Prostate gland (tissue), 2 donors: ENCODE data around the gene PSD4. TPM values are rescaled to one million over a fixed set of nuclear protein-coding genes. Genes with fewer than 3 reads are reported as not detected.

ENCODE experiments used
- DNase-seq: peaks from one replicate; pipeline ENCODE4 v3.0.0-alpha.2; 2019; ENCODE audit warnings: low spot score
- H3K27ac ChIP-seq, 2 donors: fragments of 200-600 bp; sonication (generic); 2 replicates each; pipeline ENCODE4 v1.5.1; 2017 to 2019
- H3K27me3 ChIP-seq: fragments of 200-600 bp; sonication (generic); replicated peaks from 2 replicates; pipeline ENCODE4 v1.5.1; 2019; ENCODE audit not compliant: insufficient read depth
- H3K36me3 ChIP-seq, 2 donors: fragments of 200-600 bp; sonication (generic); 1 replicate in 1 of 2; 2 replicates in 1 of 2; pipeline versions ENCODE4 v1.5.1 to v1.8.1; 2017 to 2019
- H3K4me1 ChIP-seq: fragments of 200-600 bp; sonication (generic); replicated peaks from 2 replicates; pipeline ENCODE4 v1.5.1; 2019
- H3K4me3 ChIP-seq, 2 donors: fragments of 200-600 bp; sonication (generic); 2 replicates each; pipeline ENCODE4 v1.5.1; 2017 to 2019
- H3K9me3 ChIP-seq: fragments of 200-600 bp; sonication (generic); 2 replicates; pipeline ENCODE4 v1.5.1; 2017
- POLR2A ChIP-seq: fragments of 450-650 bp; IDR thresholded peaks from one replicate; pipeline ENCODE4 v1.6.1; 2016; ENCODE audit warnings: antibody characterized with exemption, mild to moderate bottlenecking
- POLR2AphosphoS5 ChIP-seq: sonication (generic); formaldehyde crosslinking; IDR thresholded peaks from one replicate; pipeline ENCODE4 v1.6.1; 2017; ENCODE audit warnings: antibody characterized with exemption
- WGBS: methylation state at CpG from one replicate; pipeline ENCODE4 v1.1.5; 2018; 5-methylcytosine and 5-hydroxymethylcytosine counted together
- intact Hi-C: fragments of 100-400 bp; cut with DNase I; formaldehyde crosslinking; loops from one replicate; pipeline ENCODE4 v1.14.2; 2022
- total RNA-seq, 2 donors: library from RNA; depleted of rRNA; stranded (reverse); fragments of >200 nt; gene quantifications; one replicate each; pipeline ENCODE4 v1.1.0, GENCODE V29; 2016
- TF ChIP-seq, protein P1 (sequence below), 4 experiments: fragments of 200-600 bp in 2 of 4; fragments of 450-650 bp in 2 of 4; sonication (generic) in 2 of 4; IDR thresholded peaks; 1 replicate in 3 of 4; 2 replicates in 1 of 4; pipeline ENCODE4 v1.5.1; 2016 to 2019; ENCODE audit warnings: antibody characterized with exemption in 4 of 4, mild to moderate bottlenecking in 2 of 4, moderate library complexity in 2 of 4

PSD4 gene
- total RNA-seq, 2 donors from 2014 or later: 139 to 221 TPM

DNA sequence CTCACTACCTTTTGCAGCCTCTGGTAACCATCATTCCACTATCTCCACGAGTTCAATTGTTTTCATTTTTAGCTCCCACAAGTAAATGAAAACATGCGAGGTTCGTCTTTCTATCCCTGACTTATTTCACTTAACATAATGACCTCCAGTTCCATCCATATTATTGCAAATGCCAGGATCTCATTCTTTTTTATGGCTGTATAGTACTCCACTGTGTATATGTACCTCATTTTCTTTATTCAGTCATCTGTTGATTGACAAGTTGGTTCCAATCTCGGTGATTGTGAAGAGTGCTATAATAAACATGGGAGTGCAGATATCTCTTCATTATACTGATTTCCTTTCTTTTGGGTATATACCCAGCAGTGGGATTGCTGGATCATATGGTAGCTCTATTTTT lies 29.5 kb upstream of the PSD4 start:
- no peak for TF ChIP-seq POLR2AphosphoS5
- TF ChIP-seq POLR2A: no peak
- TF ChIP-seq, protein P1, sequence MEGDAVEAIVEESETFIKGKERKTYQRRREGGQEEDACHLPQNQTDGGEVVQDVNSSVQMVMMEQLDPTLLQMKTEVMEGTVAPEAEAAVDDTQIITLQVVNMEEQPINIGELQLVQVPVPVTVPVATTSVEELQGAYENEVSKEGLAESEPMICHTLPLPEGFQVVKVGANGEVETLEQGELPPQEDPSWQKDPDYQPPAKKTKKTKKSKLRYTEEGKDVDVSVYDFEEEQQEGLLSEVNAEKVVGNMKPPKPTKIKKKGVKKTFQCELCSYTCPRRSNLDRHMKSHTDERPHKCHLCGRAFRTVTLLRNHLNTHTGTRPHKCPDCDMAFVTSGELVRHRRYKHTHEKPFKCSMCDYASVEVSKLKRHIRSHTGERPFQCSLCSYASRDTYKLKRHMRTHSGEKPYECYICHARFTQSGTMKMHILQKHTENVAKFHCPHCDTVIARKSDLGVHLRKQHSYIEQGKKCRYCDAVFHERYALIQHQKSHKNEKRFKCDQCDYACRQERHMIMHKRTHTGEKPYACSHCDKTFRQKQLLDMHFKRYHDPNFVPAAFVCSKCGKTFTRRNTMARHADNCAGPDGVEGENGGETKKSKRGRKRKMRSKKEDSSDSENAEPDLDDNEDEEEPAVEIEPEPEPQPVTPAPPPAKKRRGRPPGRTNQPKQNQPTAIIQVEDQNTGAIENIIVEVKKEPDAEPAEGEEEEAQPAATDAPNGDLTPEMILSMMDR (IDR thresholded peaks at IDR 0.05): no peak
- H3K36me3 ChIP-seq: no peaks in the 10 kb centered on the region
- intact Hi-C loops: no loop called here
- DNase-seq: no peak
- no peaks in the 10 kb centered on the region for H3K9me3 ChIP-seq
- WGBS: 93% methylated on average over 4 of the region's 4 CpGs
- no peak overlapping the region for H3K27ac ChIP-seq
- no peaks in the 10 kb centered on the region for H3K4me1 ChIP-seq
- H3K27me3 ChIP-seq: no peaks in the 10 kb centered on the region
- no peak overlapping the region for H3K4me3 ChIP-seq

DNA sequence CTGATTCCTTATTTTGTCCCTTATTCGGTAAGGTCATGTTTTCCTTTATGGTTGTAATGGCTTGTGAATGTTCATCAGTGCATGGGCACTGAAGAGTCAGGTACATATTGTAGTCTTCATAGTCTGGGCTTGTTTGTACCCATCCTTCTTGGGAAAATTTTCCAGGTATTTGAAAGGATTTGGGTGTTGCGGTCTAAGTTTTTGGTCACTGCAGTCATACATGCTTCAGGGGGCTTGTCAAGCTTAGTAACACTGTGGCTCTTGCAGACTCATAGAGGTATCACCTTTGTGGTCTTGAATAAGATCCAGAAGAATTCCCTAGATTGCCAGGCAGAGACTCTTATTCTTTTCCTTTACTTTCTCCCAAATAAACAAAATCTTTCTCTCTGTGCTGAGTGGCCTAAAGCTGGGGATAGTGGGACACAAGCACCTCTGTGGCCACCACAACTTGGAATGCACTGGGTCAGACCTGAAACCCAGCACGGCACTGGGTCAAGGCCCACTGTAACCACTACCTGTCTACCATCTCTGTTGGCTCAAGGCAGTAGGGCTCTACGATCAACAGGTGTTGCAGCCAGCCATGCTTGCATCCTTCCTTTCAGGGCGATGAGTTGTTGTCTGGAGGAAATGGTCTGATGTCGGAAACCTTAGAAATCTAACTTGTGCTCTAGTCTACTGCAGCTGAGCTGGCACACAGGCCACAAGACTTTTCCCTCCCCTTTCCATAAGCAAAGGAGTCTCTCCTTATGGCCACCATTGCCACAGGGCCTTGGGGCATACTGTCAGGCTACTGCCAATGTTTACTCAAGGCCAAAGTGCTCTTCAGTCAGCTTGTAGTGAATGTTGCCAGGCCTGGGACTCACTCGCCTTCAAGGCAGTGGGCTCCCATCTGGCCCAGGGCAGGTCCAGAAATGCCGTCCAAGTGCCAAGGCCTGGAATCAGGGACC lies 24.9 kb upstream of the PSD4 start:
- no peak for DNase-seq
- H3K9me3 ChIP-seq: no peaks in the 10 kb centered on the region
- H3K27ac ChIP-seq: no peak overlapping the region
- TF ChIP-seq POLR2A: no peak
- TF ChIP-seq POLR2AphosphoS5: no peak
- TF ChIP-seq, protein P1 (IDR thresholded peaks at IDR 0.05): no peak
- H3K36me3 ChIP-seq: no peaks in the 10 kb centered on the region
- intact Hi-C loops: no loop called here
- no peaks in the 10 kb centered on the region for H3K4me1 ChIP-seq
- no peaks in the 10 kb centered on the region for H3K27me3 ChIP-seq
- no peak overlapping the region for H3K4me3 ChIP-seq
- 82% methylated on average over 8 of the region's 8 CpGs for WGBS

DNA sequence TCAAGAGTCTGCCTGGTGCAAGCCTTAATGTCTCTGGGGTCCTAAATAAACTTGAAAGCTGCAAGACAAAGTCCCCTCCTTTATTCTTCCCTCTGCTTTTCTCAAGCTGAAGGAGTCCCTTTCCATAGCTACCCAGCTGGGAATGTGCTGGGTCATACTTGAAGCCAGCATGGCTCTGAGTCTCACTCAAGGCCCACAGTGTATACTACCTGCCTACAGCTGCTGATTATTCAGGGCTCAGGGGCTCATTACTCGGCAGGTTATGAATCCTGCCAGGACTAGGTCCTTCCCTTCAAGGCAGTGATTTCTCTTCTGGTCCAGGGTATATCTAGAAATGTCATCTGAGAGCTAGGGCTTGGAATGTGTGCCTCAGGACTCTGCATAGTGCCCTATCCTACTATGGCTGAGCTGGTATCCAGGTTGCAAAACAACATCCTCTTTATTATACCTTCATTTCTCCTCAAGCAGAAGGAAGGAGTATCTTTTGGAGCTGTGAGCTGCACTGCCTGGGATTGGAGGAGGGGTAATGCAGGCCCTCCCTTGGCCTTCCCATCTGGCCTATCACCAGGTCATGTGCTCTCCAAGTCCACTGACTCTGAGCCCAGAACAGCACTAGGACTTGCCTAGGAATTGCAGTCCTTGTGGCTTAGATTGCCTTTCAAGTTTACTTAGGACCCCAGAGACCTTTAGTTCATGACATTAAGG lies 24.1 kb upstream of the PSD4 start:
- Histone ChIP-seq H3K9me3 (no peaks in the 10 kb centered on the region), H3K36me3 (no peaks in the 10 kb centered on the region), H3K4me3 (no peak overlapping the region), H3K4me1 (no peaks in the 10 kb centered on the region), H3K27me3 (no peaks in the 10 kb centered on the region), H3K27ac (no peak overlapping the region)
- intact Hi-C loops: no loop called here
- WGBS: 73% methylated on average over 1 of the region's 1 CpG
- no peak for DNase-seq
- TF ChIP-seq, protein P1 (IDR thresholded peaks at IDR 0.05): no peak
- TF ChIP-seq POLR2AphosphoS5 (no peak), POLR2A (no peak)

DNA sequence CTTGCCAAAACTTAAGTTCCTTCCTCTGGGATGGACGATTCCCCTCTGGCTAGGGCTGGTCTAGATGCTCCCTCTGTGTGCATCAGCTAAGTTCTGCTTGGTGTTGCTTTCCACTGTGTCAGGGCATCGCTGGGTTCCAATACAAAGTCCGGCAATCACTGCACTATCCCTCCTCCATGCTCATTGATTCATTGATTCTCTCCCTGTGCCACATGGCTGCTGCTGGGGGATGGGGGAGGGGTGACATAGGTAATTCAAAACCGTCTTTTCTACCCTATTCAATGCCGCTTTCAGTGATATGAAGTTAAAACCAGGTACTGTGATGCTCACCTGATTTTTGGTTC lies 23.5 kb upstream of the PSD4 start:
- H3K4me3 ChIP-seq: no peak overlapping the region
- intact Hi-C loops: no loop called here
- WGBS: 91% methylated on average over 5 of the region's 5 CpGs

More for the DNA sequence above, 23.5 kb upstream of the PSD4 start:
- TF ChIP-seq POLR2AphosphoS5 (no peak), POLR2A (no peak)
- TF ChIP-seq, protein P1 (IDR thresholded peaks at IDR 0.05): no peak
- H3K4me1 ChIP-seq: no peaks in the 10 kb centered on the region
- no peak for DNase-seq
- H3K36me3 ChIP-seq: no peaks in the 10 kb centered on the region
- H3K9me3 ChIP-seq: no peaks in the 10 kb centered on the region
- no peaks in the 10 kb centered on the region for H3K27me3 ChIP-seq
- no peak overlapping the region for H3K27ac ChIP-seq
